Upper lobe of left lung (tissue), 4 donors: Measurements from ENCODE around the gene FNDC11.

Experiments used
- EP300 ChIP-seq, 4 donors: sonication (generic); formaldehyde crosslinking; IDR thresholded peaks; one replicate each; pipeline ENCODE4 v1.5.1; 2017; ENCODE audit warnings: antibody characterized with exemption in 4 of 4, control low read depth in 2 of 4
- POLR2A ChIP-seq, 4 donors: fragments of 450-650 bp; IDR thresholded peaks; one replicate each; pipeline ENCODE4 v1.5.1; 2016 to 2017; ENCODE audit warnings: antibody characterized with exemption in 4 of 4, mild to moderate bottlenecking in 2 of 4
- POLR2AphosphoS5 ChIP-seq, 2 donors: sonication (generic); formaldehyde crosslinking; IDR thresholded peaks; one replicate each; pipeline ENCODE4 v1.5.1; 2017; ENCODE audit warnings: antibody characterized with exemption in 2 of 2

GRCh38 chr20:63540417-63541186 lies 13.4 kb upstream of the FNDC11 start:
- TF ChIP-seq POLR2AphosphoS5 (IDR thresholded peaks at IDR 0.05) = no peak
- TF ChIP-seq EP300 (IDR thresholded peaks at IDR 0.05) = no peak
- no peak for TF ChIP-seq POLR2A (IDR thresholded peaks at IDR 0.05)
